A549 treated with AZD9567 at 1 μM for 4 hours (cell line): Measurements from ENCODE around the gene KRR1. TPM values are rescaled to one million over a fixed set of nuclear protein-coding genes. Genes with fewer than 3 reads are reported as not detected.

Experiments
- total RNA-seq: library from RNA; stranded (reverse); fragments of 200-300 nt; extraction: Qiagen RNA extraction; gene quantifications from 5 replicates; pipeline ENCODE4 v1.2.3, GENCODE V29; 2022; ENCODE audit not compliant: insufficient read depth

Gene KRR1
- total RNA-seq, result 51.7 to 71.4 TPM (median 56.6 TPM) in 5 replicates

GRCh38 chr12:75511116-75512048 lies at the start of gene KRR1:
Gene KRR1 (minus strand): TSS chr12:75511609. CDS start chr12:75511597, 12 bp downstream.

DNA sequence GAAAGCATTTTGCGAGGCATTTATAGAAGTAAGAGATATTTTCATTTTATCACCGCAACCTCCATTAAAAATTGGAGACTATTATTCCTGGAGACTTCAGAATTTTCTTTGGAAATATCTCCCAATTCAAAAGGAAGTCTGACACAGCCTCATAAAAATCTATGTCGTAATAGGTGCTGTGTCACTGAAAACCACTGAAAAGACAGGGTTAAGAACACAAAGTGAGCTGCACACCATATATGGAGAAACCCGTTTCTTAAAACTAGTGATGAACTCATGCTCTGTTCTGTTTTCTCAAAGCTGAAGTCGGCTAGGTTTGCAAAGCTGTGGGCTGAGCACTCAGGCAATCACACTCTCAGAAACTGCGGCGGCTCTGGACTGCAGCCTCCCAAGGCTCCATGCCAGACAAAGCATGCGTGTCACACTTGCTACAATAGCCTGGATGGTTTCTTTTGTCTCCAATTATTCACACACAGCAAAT lies 30.9 kb downstream of the KRR1 start, which contains the start of gene GLIPR1:
GLIPR1 (plus strand) TSS at position 287 of the 481 bp plus-strand sequence; CDS start at position 413, 126 bp downstream.

Other genes with a start within 250 kb of the KRR1 start
- gene CAPS2, start 181.3 kb downstream of the KRR1 start, total RNA-seq, result 0.90 to 1.0 TPM (median 1.00 TPM) in 4 of 5 replicates, not detected in the other
- gene GLIPR1L1, start 176.9 kb downstream of the KRR1 start, total RNA-seq, result 0.09 TPM in 1 of 5 replicates, not detected in the others
- 0.06 to 0.33 TPM (median 0.14 TPM) in 4 of 5 replicates, not detected in the other for gene GLIPR1L2, start 120.5 kb downstream of the KRR1 start, total RNA-seq
- gene GLIPR1, start 30.9 kb downstream of the KRR1 start, total RNA-seq, result 23.4 to 31.3 TPM (median 27.7 TPM) in 5 replicates